SK-N-SH (cell line): ENCODE data around the gene FCAMR.

ENCODE experiments used
- JUND ChIP-seq: IDR thresholded peaks from 2 replicates; pipeline ENCODE4 v1.4.0; 2012
- POLR2AphosphoS5 ChIP-seq: IDR thresholded peaks from 2 replicates; pipeline ENCODE4 v1.6.1; 2012; ENCODE audit warnings: low read depth, low read length
- RAD21 ChIP-seq: IDR thresholded peaks from 2 replicates; pipeline ENCODE4 v1.6.1; 2012; ENCODE audit warnings: mild to moderate bottlenecking, low read length
- TF ChIP-seq, protein P1 (sequence below): fragments of 200-600 bp; sonication (generic); IDR thresholded peaks from 2 replicates; pipeline ENCODE4 v1.6.1; 2017; ENCODE audit warnings: antibody characterized with exemption, mild to moderate bottlenecking, moderate library complexity
- TF ChIP-seq, protein P2 (sequence below): IDR thresholded peaks from 2 replicates; pipeline ENCODE4 v1.4.0; 2012; ENCODE audit warnings: low read depth, borderline replicate concordance
- TF ChIP-seq, protein P3 (sequence below): IDR thresholded peaks from 2 replicates; pipeline ENCODE4 v1.6.1; 2012; ENCODE audit warnings: mild to moderate bottlenecking, low read depth, low read length, moderate library complexity

DNA sequence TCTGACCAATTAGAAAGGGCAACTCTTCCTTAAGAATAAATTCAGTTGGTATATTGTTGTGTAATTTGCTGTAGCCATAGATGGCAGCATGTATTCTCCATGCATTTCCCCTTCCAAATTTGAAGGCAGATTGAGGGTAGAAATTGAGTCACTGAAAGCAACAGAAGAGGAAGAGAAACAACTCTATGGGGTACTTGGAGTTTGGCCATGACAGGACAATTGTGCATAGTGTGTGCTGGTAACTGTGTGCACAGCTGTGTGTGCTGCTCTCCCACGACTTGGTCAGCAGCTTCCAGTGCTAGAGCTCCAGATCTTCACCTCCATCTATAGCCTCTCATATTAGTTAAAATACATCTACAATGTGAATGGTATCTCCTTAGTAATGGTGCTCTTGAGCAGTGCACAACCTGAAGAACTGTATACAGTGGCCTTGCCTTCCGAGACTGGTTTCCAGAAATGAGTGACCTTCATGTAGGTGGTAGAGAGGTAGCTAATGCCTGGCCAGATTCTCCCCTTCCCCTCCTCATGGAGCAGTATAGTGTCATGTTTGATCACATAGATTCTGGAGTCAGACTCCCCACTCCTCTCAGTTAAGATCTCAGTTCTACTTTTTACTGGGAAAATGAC is 882 bp upstream of the FCAMR start:
- TF ChIP-seq, protein P1, sequence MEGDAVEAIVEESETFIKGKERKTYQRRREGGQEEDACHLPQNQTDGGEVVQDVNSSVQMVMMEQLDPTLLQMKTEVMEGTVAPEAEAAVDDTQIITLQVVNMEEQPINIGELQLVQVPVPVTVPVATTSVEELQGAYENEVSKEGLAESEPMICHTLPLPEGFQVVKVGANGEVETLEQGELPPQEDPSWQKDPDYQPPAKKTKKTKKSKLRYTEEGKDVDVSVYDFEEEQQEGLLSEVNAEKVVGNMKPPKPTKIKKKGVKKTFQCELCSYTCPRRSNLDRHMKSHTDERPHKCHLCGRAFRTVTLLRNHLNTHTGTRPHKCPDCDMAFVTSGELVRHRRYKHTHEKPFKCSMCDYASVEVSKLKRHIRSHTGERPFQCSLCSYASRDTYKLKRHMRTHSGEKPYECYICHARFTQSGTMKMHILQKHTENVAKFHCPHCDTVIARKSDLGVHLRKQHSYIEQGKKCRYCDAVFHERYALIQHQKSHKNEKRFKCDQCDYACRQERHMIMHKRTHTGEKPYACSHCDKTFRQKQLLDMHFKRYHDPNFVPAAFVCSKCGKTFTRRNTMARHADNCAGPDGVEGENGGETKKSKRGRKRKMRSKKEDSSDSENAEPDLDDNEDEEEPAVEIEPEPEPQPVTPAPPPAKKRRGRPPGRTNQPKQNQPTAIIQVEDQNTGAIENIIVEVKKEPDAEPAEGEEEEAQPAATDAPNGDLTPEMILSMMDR = no peak
- no peak for TF ChIP-seq RAD21
- TF ChIP-seq JUND = no peak
- TF ChIP-seq, protein P2, sequence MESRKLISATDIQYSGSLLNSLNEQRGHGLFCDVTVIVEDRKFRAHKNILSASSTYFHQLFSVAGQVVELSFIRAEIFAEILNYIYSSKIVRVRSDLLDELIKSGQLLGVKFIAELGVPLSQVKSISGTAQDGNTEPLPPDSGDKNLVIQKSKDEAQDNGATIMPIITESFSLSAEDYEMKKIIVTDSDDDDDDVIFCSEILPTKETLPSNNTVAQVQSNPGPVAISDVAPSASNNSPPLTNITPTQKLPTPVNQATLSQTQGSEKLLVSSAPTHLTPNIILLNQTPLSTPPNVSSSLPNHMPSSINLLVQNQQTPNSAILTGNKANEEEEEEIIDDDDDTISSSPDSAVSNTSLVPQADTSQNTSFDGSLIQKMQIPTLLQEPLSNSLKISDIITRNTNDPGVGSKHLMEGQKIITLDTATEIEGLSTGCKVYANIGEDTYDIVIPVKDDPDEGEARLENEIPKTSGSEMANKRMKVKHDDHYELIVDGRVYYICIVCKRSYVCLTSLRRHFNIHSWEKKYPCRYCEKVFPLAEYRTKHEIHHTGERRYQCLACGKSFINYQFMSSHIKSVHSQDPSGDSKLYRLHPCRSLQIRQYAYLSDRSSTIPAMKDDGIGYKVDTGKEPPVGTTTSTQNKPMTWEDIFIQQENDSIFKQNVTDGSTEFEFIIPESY = no peak
- TF ChIP-seq, protein P3, sequence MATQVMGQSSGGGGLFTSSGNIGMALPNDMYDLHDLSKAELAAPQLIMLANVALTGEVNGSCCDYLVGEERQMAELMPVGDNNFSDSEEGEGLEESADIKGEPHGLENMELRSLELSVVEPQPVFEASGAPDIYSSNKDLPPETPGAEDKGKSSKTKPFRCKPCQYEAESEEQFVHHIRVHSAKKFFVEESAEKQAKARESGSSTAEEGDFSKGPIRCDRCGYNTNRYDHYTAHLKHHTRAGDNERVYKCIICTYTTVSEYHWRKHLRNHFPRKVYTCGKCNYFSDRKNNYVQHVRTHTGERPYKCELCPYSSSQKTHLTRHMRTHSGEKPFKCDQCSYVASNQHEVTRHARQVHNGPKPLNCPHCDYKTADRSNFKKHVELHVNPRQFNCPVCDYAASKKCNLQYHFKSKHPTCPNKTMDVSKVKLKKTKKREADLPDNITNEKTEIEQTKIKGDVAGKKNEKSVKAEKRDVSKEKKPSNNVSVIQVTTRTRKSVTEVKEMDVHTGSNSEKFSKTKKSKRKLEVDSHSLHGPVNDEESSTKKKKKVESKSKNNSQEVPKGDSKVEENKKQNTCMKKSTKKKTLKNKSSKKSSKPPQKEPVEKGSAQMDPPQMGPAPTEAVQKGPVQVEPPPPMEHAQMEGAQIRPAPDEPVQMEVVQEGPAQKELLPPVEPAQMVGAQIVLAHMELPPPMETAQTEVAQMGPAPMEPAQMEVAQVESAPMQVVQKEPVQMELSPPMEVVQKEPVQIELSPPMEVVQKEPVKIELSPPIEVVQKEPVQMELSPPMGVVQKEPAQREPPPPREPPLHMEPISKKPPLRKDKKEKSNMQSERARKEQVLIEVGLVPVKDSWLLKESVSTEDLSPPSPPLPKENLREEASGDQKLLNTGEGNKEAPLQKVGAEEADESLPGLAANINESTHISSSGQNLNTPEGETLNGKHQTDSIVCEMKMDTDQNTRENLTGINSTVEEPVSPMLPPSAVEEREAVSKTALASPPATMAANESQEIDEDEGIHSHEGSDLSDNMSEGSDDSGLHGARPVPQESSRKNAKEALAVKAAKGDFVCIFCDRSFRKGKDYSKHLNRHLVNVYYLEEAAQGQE = no peak
- no peak for TF ChIP-seq POLR2AphosphoS5
